Natural killer cell (primary cell): ENCODE results near the gene CDH13. TPM values are rescaled to one million over a fixed set of nuclear protein-coding genes. Genes with fewer than 3 reads are reported as not detected.

Source experiments
- ATAC-seq, 3 donors: fragments of 150-1000 bp in 2 of 3; fragments of 200-7000 bp in 1 of 3; cut with Tn5 transposase; 1 replicate in 1 of 3; 2 replicates in 2 of 3; pipeline ENCODE4 v1.10.0; 2021; ENCODE audit warnings: mild to moderate bottlenecking in 2 of 3, moderate library complexity in 2 of 3
- DNase-seq, 2 donors: peaks; one replicate each; pipeline versions ENCODE4 v3.0.0 to v3.0.0-alpha.2; 2013 to 2021; ENCODE audit warnings: mixed read lengths in 1 of 2
- H3K27ac ChIP-seq: one replicate; pipeline ENCODE4 v1.5.1; 2013; ENCODE audit warnings: mild to moderate bottlenecking, low read length
- H3K27me3 ChIP-seq: one replicate; pipeline ENCODE4 v1.6.1; 2013; ENCODE audit warnings: low read length; ENCODE audit not compliant: control insufficient read depth, insufficient read depth
- H3K36me3 ChIP-seq: one replicate; pipeline ENCODE4 v1.6.1; 2013; ENCODE audit warnings: low read length; ENCODE audit not compliant: control insufficient read depth, insufficient read depth
- H3K4me1 ChIP-seq: one replicate; pipeline ENCODE4 v1.6.1; 2013; ENCODE audit warnings: low read length; ENCODE audit not compliant: control insufficient read depth, insufficient read depth
- H3K4me3 ChIP-seq: one replicate; pipeline ENCODE4 v1.5.1; 2013; ENCODE audit warnings: low read length
- H3K9me3 ChIP-seq: one replicate; pipeline ENCODE4 v1.6.1; 2013; ENCODE audit warnings: low read length; ENCODE audit not compliant: control insufficient read depth, insufficient read depth
- H3K27ac Mint-ChIP-seq, 2 donors: one replicate each; pipeline ENCODE4 v1.8.0; 2022; ENCODE audit warnings: mild to moderate bottlenecking in 2 of 2, mixed read lengths in 2 of 2, moderate library complexity in 1 of 2
- H3K27me3 Mint-ChIP-seq, 2 donors: one replicate each; pipeline ENCODE4 v1.8.0; 2022; ENCODE audit warnings: low read depth in 2 of 2, mixed read lengths in 2 of 2
- H3K36me3 Mint-ChIP-seq: one replicate; pipeline ENCODE4 v1.8.0; 2022; ENCODE audit warnings: mixed read lengths
- H3K4me1 Mint-ChIP-seq, 2 donors: one replicate each; pipeline ENCODE4 v1.8.0; 2022; ENCODE audit warnings: mixed read lengths in 2 of 2
- H3K4me3 Mint-ChIP-seq: one replicate; pipeline ENCODE4 v1.8.0; 2022; ENCODE audit warnings: mild to moderate bottlenecking, moderate library complexity, mixed read lengths
- H3K9me3 Mint-ChIP-seq, 2 donors: one replicate each; pipeline ENCODE4 v1.8.0; 2022; ENCODE audit warnings: mixed read lengths in 2 of 2
- CTCF ChIP-seq: fragments of 200-600 bp; IDR thresholded peaks from one replicate; pipeline ENCODE4 v1.8.0; 2022; ENCODE audit warnings: antibody characterized with exemption
- WGBS: methylation state at CpG from one replicate; pipeline ENCODE4 v1.1.7; 2013; ENCODE audit warnings: missing lambda C conversion rate; ENCODE audit not compliant: insufficient coverage; 5-methylcytosine and 5-hydroxymethylcytosine counted together
- intact Hi-C: fragments of 100-400 bp; cut with micrococcal nuclease; formaldehyde crosslinking; loops from one replicate; pipeline ENCODE4 v1.14.2; 2022
- total RNA-seq, 4 donors: library from RNA; stranded (reverse); fragments of 120-200 nt in 1 of 4; gene quantifications; one replicate each; pipeline versions ENCODE4 v1.2.3 to v1.2.4, GENCODE V29; 2013 to 2022

Gene CDH13
- total RNA-seq, 3 donors from 2014 or later (not counting 1 experiment from before 2014, with no cell fraction given) = not detected

GRCh38 chr16:83623892-83624291 is 997.1 kb downstream of the CDH13 start:
- WGBS = 82% methylated on average over 6 of the region's 6 CpGs
- Mint-ChIP-seq H3K4me3 (no peak overlapping the region), H3K27ac (no peak overlapping the region)

GRCh38 chr16:83624429-83625120 is 997.8 kb downstream of the CDH13 start:
- no peak for TF ChIP-seq CTCF
- no peak for DNase-seq
- ATAC-seq = no peak
- Mint-ChIP-seq H3K27ac (no peak overlapping the region), H3K27me3 (peaks cover 0 to 4% of the 10 kb centered on the region in 2 donors), H3K36me3 (no peaks in the 10 kb centered on the region), H3K9me3 (no peaks in the 10 kb centered on the region), H3K4me1 (no peaks in the 10 kb centered on the region), H3K4me3 (no peak overlapping the region)
- Histone ChIP-seq H3K4me3 (no peak overlapping the region), H3K27me3 (no peaks in the 10 kb centered on the region), H3K27ac (no peak overlapping the region), H3K4me1 (no peaks in the 10 kb centered on the region), H3K9me3 (no peaks in the 10 kb centered on the region), H3K36me3 (no peaks in the 10 kb centered on the region)
- intact Hi-C loops = no loop called here
- 93% methylated on average over 11 of the region's 11 CpGs for WGBS

More at GRCh38 chr16:83623892-83624291, 997.1 kb downstream of the CDH13 start:
- TF ChIP-seq CTCF = no peak
- no peak for DNase-seq
- no peaks in the 10 kb centered on the region for H3K9me3 ChIP-seq
- Mint-ChIP-seq H3K9me3 (no peaks in the 10 kb centered on the region), H3K27me3 (peaks cover 0 to 2% of the 10 kb centered on the region in 2 donors), H3K4me1 (no peaks in the 10 kb centered on the region), H3K36me3 (no peaks in the 10 kb centered on the region)
- intact Hi-C loops = no loop called here
- no peak overlapping the region for H3K27ac ChIP-seq
- H3K27me3 ChIP-seq = no peaks in the 10 kb centered on the region
- ATAC-seq = no peak
- H3K4me3 ChIP-seq = no peak overlapping the region
- H3K4me1 ChIP-seq = no peaks in the 10 kb centered on the region
- no peaks in the 10 kb centered on the region for H3K36me3 ChIP-seq

- no peak for TF ChIP-seq CTCF
- Histone ChIP-seq H3K36me3 (no peaks in the 10 kb centered on the region), H3K4me1 (no peaks in the 10 kb centered on the region), H3K4me3 (no peak overlapping the region), H3K27me3 (no peaks in the 10 kb centered on the region), H3K27ac (no peak overlapping the region), H3K9me3 (no peaks in the 10 kb centered on the region)
- Mint-ChIP-seq H3K27me3 (peaks cover 0 to 5% of the 10 kb centered on the region in 2 donors), H3K4me3 (no peak overlapping the region), H3K27ac (no peak overlapping the region), H3K9me3 (no peaks in the 10 kb centered on the region), H3K36me3 (no peaks in the 10 kb centered on the region), H3K4me1 (no peaks in the 10 kb centered on the region)
- intact Hi-C loops = no loop called here
- 91% methylated on average over 13 of the region's 13 CpGs for whole genome bisulfite sequencing
- DNase-seq = no peak
- ATAC-seq = no peak
Measured at GRCh38 chr16:83626204-83626603, 999.4 kb downstream of the CDH13 start.

GRCh38 chr16:83626676-83627075 is 999.9 kb downstream of the CDH13 start:
- intact Hi-C loops = no loop called here
- Mint-ChIP-seq H3K27ac (no peak overlapping the region), H3K9me3 (no peaks in the 10 kb centered on the region), H3K4me3 (no peak overlapping the region), H3K4me1 (no peaks in the 10 kb centered on the region), H3K27me3 (peaks cover 0 to 5% of the 10 kb centered on the region in 2 donors), H3K36me3 (no peaks in the 10 kb centered on the region)
- Histone ChIP-seq H3K27me3 (no peaks in the 10 kb centered on the region), H3K4me3 (no peak overlapping the region), H3K9me3 (no peaks in the 10 kb centered on the region), H3K4me1 (no peaks in the 10 kb centered on the region), H3K36me3 (no peaks in the 10 kb centered on the region), H3K27ac (no peak overlapping the region)
- no peak for TF ChIP-seq CTCF
- no peak for DNase-seq
- ATAC-seq = no peak
- 89% methylated on average over 13 of the region's 13 CpGs for WGBS
